HepG2 (cell line): Measurements from ENCODE around the gene RPL41. TPM values are rescaled to one million over a fixed set of nuclear protein-coding genes. Genes with fewer than 3 reads are reported as not detected.
A peak's percentile ranks its signal among the peaks of the same experiment; 100 is the strongest.

ENCODE experiments used
- E2F2 ChIP-seq: sonication (generic); formaldehyde crosslinking; IDR thresholded peaks from 2 replicates; pipeline ENCODE4 v1.4.0; 2020; ENCODE audit warnings: missing genetic modification reagents, borderline replicate concordance
- JDP2 ChIP-seq: sonication (generic); formaldehyde crosslinking; IDR thresholded peaks from 2 replicates; pipeline ENCODE4 v1.8.1; 2022; ENCODE audit warnings: missing genetic modification reagents, borderline replicate concordance
- MEIS2 ChIP-seq: sonication (generic); formaldehyde crosslinking; IDR thresholded peaks from 2 replicates; pipeline ENCODE4 v1.9.0; 2021; ENCODE audit warnings: mild to moderate bottlenecking, missing genetic modification reagents
- ZFP36L1 ChIP-seq: sonication (generic); formaldehyde crosslinking; IDR thresholded peaks from 2 replicates; pipeline ENCODE4 v1.8.0; 2022; ENCODE audit warnings: mild to moderate bottlenecking, missing genetic modification reagents, moderate library complexity
- ZNF558 ChIP-seq: sonication (generic); formaldehyde crosslinking; IDR thresholded peaks from 2 replicates; pipeline ENCODE4 v1.9.0; 2022; ENCODE audit warnings: mild to moderate bottlenecking, missing genetic modification reagents, borderline replicate concordance
- polyA plus RNA-seq, 8 experiments: library from polyadenylated mRNA; depleted of rRNA in 3 of 8; stranded (reverse) in 7 of 8; unstranded in 1 of 8; fragments of >200 nt; fragmentation: Illumina TruSeq in 4 of 8; extraction: Trizol in 4 of 8; gene quantifications; 2 replicates each; pipeline versions ENCODE4 v1.2.1 to v1.2.3, GENCODE V29; 2011 to 2016; ENCODE audit warnings: low read depth in 4 of 8, missing spikeins in 1 of 8, mixed read lengths in 1 of 8; ENCODE audit not compliant: insufficient read depth in 1 of 8
- total RNA-seq, 5 experiments: library from RNA; depleted of rRNA; stranded (reverse); fragments of >200 nt; fragmentation: Illumina TruSeq; extraction: Trizol; gene quantifications; 2 replicates each; pipeline ENCODE4 v1.2.3, GENCODE V29; 2016; ENCODE audit warnings: low read depth in 1 of 5
- TF ChIP-seq, protein P1 (sequence below): sonication (generic); formaldehyde crosslinking; IDR thresholded peaks from 2 replicates; pipeline ENCODE4 v1.5.1; 2020; ENCODE audit warnings: mild to moderate bottlenecking, missing genetic modification reagents, moderate library complexity
- TF ChIP-seq, protein P2 (sequence below): sonication (generic); formaldehyde crosslinking; IDR thresholded peaks from 2 replicates; pipeline ENCODE4 v1.4.0; 2020; ENCODE audit warnings: mild to moderate bottlenecking, missing genetic modification reagents
- TF ChIP-seq, protein P3 (sequence below): sonication (generic); formaldehyde crosslinking; IDR thresholded peaks from 2 replicates; pipeline ENCODE4 v1.4.0; 2020; ENCODE audit warnings: missing genetic modification reagents, mild to moderate bottlenecking, borderline replicate concordance
- TF ChIP-seq, protein P4 (sequence below): sonication (generic); formaldehyde crosslinking; IDR thresholded peaks from 2 replicates; pipeline ENCODE4 v1.5.0; 2020; ENCODE audit warnings: missing genetic modification reagents

The RPL41 gene
- total and polyA plus RNA-seq, 2 of the 13 experiments (the other 11 are each of a cell fraction or from before 2014, with no cell fraction given): 4,012 to 7,670 TPM

DNA sequence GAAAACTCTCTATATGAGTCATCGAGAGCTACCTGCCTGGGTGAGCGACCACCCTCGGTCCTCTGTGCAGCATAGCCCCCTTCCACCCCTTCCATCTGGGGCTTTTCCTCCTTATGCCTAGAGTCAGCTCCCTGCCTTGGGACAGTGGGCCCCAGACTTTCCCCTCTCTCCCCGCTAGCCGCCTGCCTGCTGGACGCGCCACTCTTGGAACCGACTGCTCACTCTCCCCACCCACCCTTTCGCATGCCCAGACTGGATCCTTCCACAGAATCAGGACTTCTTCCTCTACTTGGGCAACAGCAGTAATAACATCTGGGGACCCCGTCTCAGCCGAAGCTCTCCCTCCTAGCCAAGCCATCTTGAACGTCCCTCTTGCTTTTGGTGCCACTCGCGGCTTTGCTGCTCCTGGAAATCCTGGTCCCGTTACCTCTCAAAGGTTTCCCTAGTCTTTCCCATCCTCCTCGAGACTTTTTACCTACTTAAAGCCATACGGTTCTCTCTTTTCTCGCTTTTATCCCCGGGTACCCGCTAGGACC, 12.3 kb downstream of the RPL41 start (continued):
- TF ChIP-seq, protein P1, sequence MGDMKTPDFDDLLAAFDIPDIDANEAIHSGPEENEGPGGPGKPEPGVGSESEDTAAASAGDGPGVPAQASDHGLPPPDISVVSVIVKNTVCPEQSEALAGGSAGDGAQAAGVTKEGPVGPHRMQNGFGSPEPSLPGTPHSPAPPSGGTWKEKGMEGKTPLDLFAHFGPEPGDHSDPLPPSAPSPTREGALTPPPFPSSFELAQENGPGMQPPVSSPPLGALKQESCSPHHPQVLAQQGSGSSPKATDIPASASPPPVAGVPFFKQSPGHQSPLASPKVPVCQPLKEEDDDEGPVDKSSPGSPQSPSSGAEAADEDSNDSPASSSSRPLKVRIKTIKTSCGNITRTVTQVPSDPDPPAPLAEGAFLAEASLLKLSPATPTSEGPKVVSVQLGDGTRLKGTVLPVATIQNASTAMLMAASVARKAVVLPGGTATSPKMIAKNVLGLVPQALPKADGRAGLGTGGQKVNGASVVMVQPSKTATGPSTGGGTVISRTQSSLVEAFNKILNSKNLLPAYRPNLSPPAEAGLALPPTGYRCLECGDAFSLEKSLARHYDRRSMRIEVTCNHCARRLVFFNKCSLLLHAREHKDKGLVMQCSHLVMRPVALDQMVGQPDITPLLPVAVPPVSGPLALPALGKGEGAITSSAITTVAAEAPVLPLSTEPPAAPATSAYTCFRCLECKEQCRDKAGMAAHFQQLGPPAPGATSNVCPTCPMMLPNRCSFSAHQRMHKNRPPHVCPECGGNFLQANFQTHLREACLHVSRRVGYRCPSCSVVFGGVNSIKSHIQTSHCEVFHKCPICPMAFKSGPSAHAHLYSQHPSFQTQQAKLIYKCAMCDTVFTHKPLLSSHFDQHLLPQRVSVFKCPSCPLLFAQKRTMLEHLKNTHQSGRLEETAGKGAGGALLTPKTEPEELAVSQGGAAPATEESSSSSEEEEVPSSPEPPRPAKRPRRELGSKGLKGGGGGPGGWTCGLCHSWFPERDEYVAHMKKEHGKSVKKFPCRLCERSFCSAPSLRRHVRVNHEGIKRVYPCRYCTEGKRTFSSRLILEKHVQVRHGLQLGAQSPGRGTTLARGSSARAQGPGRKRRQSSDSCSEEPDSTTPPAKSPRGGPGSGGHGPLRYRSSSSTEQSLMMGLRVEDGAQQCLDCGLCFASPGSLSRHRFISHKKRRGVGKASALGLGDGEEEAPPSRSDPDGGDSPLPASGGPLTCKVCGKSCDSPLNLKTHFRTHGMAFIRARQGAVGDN (CRISPR knock-in tag): 0 out of 2 replicates have a peak, but pooled peaks have one; percentile 12
- TF ChIP-seq, protein P2, sequence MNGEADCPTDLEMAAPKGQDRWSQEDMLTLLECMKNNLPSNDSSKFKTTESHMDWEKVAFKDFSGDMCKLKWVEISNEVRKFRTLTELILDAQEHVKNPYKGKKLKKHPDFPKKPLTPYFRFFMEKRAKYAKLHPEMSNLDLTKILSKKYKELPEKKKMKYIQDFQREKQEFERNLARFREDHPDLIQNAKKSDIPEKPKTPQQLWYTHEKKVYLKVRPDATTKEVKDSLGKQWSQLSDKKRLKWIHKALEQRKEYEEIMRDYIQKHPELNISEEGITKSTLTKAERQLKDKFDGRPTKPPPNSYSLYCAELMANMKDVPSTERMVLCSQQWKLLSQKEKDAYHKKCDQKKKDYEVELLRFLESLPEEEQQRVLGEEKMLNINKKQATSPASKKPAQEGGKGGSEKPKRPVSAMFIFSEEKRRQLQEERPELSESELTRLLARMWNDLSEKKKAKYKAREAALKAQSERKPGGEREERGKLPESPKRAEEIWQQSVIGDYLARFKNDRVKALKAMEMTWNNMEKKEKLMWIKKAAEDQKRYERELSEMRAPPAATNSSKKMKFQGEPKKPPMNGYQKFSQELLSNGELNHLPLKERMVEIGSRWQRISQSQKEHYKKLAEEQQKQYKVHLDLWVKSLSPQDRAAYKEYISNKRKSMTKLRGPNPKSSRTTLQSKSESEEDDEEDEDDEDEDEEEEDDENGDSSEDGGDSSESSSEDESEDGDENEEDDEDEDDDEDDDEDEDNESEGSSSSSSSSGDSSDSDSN (CRISPR knock-in tag): peak; percentile 57
- TF ChIP-seq, protein P3, sequence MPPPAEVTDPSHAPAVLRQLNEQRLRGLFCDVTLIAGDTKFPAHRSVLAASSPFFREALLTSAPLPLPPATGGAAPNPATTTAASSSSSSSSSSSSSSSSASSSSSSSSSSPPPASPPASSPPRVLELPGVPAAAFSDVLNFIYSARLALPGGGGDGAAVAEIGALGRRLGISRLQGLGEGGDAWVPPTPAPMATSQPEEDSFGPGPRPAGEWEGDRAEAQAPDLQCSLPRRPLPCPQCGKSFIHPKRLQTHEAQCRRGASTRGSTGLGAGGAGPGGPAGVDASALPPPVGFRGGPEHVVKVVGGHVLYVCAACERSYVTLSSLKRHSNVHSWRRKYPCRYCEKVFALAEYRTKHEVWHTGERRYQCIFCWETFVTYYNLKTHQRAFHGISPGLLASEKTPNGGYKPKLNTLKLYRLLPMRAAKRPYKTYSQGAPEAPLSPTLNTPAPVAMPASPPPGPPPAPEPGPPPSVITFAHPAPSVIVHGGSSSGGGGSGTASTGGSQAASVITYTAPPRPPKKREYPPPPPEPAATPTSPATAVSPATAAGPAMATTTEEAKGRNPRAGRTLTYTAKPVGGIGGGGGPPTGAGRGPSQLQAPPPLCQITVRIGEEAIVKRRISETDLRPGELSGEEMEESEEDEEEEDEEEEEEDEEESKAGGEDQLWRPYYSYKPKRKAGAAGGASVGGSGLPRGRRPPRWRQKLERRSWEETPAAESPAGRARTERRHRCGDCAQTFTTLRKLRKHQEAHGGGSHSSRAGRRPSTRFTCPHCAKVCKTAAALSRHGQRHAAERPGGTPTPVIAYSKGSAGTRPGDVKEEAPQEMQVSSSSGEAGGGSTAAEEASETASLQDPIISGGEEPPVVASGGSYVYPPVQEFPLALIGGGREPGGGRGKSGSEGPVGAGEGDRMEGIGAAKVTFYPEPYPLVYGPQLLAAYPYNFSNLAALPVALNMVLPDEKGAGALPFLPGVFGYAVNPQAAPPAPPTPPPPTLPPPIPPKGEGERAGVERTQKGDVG (CRISPR knock-in tag): no peak
- TF ChIP-seq ZFP36L1 (CRISPR knock-in tag) (no peak), MEIS2 (no peak), ZNF558 (CRISPR knock-in tag) (0 out of 2 replicates have a peak, but pooled peaks have one; percentile 40), E2F2 (CRISPR knock-in tag) (0 out of 2 replicates have a peak, but pooled peaks have one; percentile 41), JDP2 (CRISPR knock-in tag) (no peak)
- TF ChIP-seq, protein P4, sequence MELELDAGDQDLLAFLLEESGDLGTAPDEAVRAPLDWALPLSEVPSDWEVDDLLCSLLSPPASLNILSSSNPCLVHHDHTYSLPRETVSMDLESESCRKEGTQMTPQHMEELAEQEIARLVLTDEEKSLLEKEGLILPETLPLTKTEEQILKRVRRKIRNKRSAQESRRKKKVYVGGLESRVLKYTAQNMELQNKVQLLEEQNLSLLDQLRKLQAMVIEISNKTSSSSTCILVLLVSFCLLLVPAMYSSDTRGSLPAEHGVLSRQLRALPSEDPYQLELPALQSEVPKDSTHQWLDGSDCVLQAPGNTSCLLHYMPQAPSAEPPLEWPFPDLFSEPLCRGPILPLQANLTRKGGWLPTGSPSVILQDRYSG (CRISPR knock-in tag): no peak
